Measurements from ENCODE around the gene DTWD2.

DNA sequence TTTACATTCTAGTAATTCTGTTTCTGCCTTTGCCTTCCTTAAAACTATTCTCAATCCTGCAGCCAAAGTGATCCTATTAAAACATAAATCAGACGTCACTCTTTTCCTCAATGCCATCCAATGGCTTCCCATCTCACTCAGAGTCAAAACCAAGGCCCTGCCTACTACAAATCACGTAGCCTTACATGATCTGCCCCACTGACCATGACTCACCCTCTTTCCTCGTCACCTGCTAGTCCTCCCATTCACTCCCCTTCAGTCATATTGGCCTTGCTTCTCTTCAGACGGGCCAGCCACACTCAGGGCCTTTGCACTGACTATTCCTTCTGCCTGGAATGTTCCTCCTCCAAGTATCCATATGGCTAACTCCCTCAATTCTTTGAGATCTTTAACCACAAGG lies 43.6 kb upstream of the DTWD2 start:
- TF ChIP-seq, protein P1, sequence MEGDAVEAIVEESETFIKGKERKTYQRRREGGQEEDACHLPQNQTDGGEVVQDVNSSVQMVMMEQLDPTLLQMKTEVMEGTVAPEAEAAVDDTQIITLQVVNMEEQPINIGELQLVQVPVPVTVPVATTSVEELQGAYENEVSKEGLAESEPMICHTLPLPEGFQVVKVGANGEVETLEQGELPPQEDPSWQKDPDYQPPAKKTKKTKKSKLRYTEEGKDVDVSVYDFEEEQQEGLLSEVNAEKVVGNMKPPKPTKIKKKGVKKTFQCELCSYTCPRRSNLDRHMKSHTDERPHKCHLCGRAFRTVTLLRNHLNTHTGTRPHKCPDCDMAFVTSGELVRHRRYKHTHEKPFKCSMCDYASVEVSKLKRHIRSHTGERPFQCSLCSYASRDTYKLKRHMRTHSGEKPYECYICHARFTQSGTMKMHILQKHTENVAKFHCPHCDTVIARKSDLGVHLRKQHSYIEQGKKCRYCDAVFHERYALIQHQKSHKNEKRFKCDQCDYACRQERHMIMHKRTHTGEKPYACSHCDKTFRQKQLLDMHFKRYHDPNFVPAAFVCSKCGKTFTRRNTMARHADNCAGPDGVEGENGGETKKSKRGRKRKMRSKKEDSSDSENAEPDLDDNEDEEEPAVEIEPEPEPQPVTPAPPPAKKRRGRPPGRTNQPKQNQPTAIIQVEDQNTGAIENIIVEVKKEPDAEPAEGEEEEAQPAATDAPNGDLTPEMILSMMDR (IDR thresholded peaks at IDR 0.05; ENCODE audit: low read depth, low read length) = no peak
- no peak for TF ChIP-seq EZH2phosphoT487 (IDR thresholded peaks at IDR 0.05; ENCODE audit: low read depth)

Data from OCI-LY3 (cell line).